GM12801 (cell line): Measurements from ENCODE around the gene EPHA8.

ENCODE experiments used
- CTCF ChIP-seq: IDR thresholded peaks from one replicate; pipeline ENCODE4 v1.5.1; 2011; ENCODE audit warnings: control low read depth; ENCODE audit not compliant: insufficient read length; ENCODE audit errors: extremely low read depth

Gene EPHA8

GRCh38 chr1:22641906-22642636 is 78.8 kb downstream of the EPHA8 start:
- no peak for TF ChIP-seq CTCF

- no peak for TF ChIP-seq CTCF
Measured at GRCh38 chr1:22643381-22643780, 80.1 kb downstream of the EPHA8 start, which contains the start of gene C1QC. Gene C1QC (plus strand): TSS chr1:22643633. CDS start chr1:22644024, 391 bp downstream.

- no peak for TF ChIP-seq CTCF
Measured at GRCh38 chr1:22643928-22644327, 80.6 kb downstream of the EPHA8 start.

GRCh38 chr1:22645931-22646330 is 82.6 kb downstream of the EPHA8 start:
- no peak for TF ChIP-seq CTCF

GRCh38 chr1:22646384-22646783 is 83.1 kb downstream of the EPHA8 start:
- no peak for TF ChIP-seq CTCF

- TF ChIP-seq CTCF: no peak
Measured at GRCh38 chr1:22650089-22650693, 86.9 kb downstream of the EPHA8 start.

GRCh38 chr1:22651941-22652856 is 88.9 kb downstream of the EPHA8 start:
- TF ChIP-seq CTCF: no peak
